ENCODE measurements around the gene TMEM203. TPM values are rescaled to one million over a fixed set of nuclear protein-coding genes. Genes with fewer than 3 reads are reported as not detected.

The TMEM203 gene
- total RNA-seq, 2 experiments from 2014 or later = 34.6 to 36.6 TPM

- ChIA-PET POLR2A (no interaction called here), CTCF (no interaction called here)
- Mint-ChIP-seq H3K4me1 (ENCODE audit: low read depth) (no peaks in the 10 kb centered on the region), H3K9me3 (ENCODE audit: insufficient read depth) (no peaks in the 10 kb centered on the region), H3K36me3 (ENCODE audit: low read depth) (peaks cover 12% of the 10 kb centered on the region), H3K27me3 (ENCODE audit: low read depth) (no peaks in the 10 kb centered on the region), H3K27ac (no peak overlapping the region), H3K4me3 (no peak overlapping the region)
- DNase-seq (no peak), ATAC-seq (no peak)
Observed at GRCh38 chr9:137178939-137179630, 26.4 kb downstream of the TMEM203 start.

- Mint-ChIP-seq H3K36me3 (ENCODE audit: low read depth) (peaks cover 9% of the 10 kb centered on the region), H3K27ac (no peak overlapping the region), H3K4me1 (ENCODE audit: low read depth) (no peaks in the 10 kb centered on the region), H3K9me3 (ENCODE audit: insufficient read depth) (no peaks in the 10 kb centered on the region), H3K4me3 (no peak overlapping the region), H3K27me3 (ENCODE audit: low read depth) (peaks cover 2% of the 10 kb centered on the region)
- DNase-seq (no peak), ATAC-seq (no peak)
- ChIA-PET POLR2A (no interaction called here), CTCF (no interaction called here)
Observed at GRCh38 chr9:137178201-137178938, 27.1 kb downstream of the TMEM203 start.

- peaks cover 11% of the 10 kb centered on the region for H3K27me3 Mint-ChIP-seq (ENCODE audit: low read depth)
- CTCF ChIA-PET = interaction anchor here (0.7 to 2.1 kb wide), 12 partner anchors 11 to 88 kb away, joined by 3 to 11 read pairs (median 3); partner anchors contain the start of genes CYSRT1 and RNF224
- no peak overlapping the region for H3K4me3 Mint-ChIP-seq
- peak; percentile 42 for DNase-seq
- peaks cover 5% of the 10 kb centered on the region for H3K36me3 Mint-ChIP-seq (ENCODE audit: low read depth)
- POLR2A ChIA-PET = interaction anchor here (0.8 to 1.0 kb wide), 2 partner anchors 12 to 47 kb away, joined by 3 to 4 read pairs; no protein-coding TSS in a partner anchor
- no peak overlapping the region for H3K27ac Mint-ChIP-seq
- no peaks in the 10 kb centered on the region for H3K4me1 Mint-ChIP-seq (ENCODE audit: low read depth)
- ATAC-seq = peak; percentile 54
- H3K9me3 Mint-ChIP-seq (ENCODE audit: insufficient read depth) = no peaks in the 10 kb centered on the region
Observed at GRCh38 chr9:137176302-137177182, 28.9 kb downstream of the TMEM203 start.

GRCh38 chr9:137175345-137175961 is 30.0 kb downstream of the TMEM203 start:
- no peak for DNase-seq
- no peak overlapping the region for H3K27ac Mint-ChIP-seq

GRCh38 chr9:137174722-137175293 is 30.6 kb downstream of the TMEM203 start:
- ChIA-PET POLR2A (interaction anchor here (1.0 kb wide), 1 partner anchor 8 kb away, joined by 3 read pairs; no protein-coding TSS in a partner anchor), CTCF (interaction anchor here (1.3 to 2.0 kb wide), 2 partner anchors 13 to 128 kb away, joined by 3 to 5 read pairs; no protein-coding TSS in a partner anchor)
- peaks cover 22% of the 10 kb centered on the region for H3K27me3 Mint-ChIP-seq (ENCODE audit: low read depth)
- peaks cover 5% of the 10 kb centered on the region for H3K36me3 Mint-ChIP-seq (ENCODE audit: low read depth)
- H3K27ac Mint-ChIP-seq = no peak overlapping the region
- ATAC-seq (no peak), DNase-seq (no peak)
- no peaks in the 10 kb centered on the region for H3K9me3 Mint-ChIP-seq (ENCODE audit: insufficient read depth)
- no peak overlapping the region for H3K4me3 Mint-ChIP-seq
- no peaks in the 10 kb centered on the region for H3K4me1 Mint-ChIP-seq (ENCODE audit: low read depth)

More at GRCh38 chr9:137175345-137175961, 30.0 kb downstream of the TMEM203 start:
- ChIA-PET POLR2A (no interaction called here), CTCF (interaction anchor here (1.3 to 2.0 kb wide), 3 partner anchors 12 to 129 kb away, joined by 3 to 5 read pairs (median 3); no protein-coding TSS in a partner anchor)
- no peak for ATAC-seq
- Mint-ChIP-seq H3K36me3 (ENCODE audit: low read depth) (peaks cover 5% of the 10 kb centered on the region), H3K4me3 (no peak overlapping the region), H3K27me3 (ENCODE audit: low read depth) (peaks cover 17% of the 10 kb centered on the region), H3K4me1 (ENCODE audit: low read depth) (no peaks in the 10 kb centered on the region), H3K9me3 (ENCODE audit: insufficient read depth) (no peaks in the 10 kb centered on the region)

GRCh38 chr9:137173796-137174664 is 31.4 kb downstream of the TMEM203 start:
- H3K27me3 Mint-ChIP-seq (ENCODE audit: low read depth) = peaks cover 24% of the 10 kb centered on the region
- peaks cover 5% of the 10 kb centered on the region for H3K36me3 Mint-ChIP-seq (ENCODE audit: low read depth)
- no peaks in the 10 kb centered on the region for H3K4me1 Mint-ChIP-seq (ENCODE audit: low read depth)
- ATAC-seq = no peak
- POLR2A ChIA-PET = interaction anchor here (1.0 kb wide), 1 partner anchor 9 kb away, joined by 3 read pairs; no protein-coding TSS in a partner anchor
- no peak for DNase-seq
- no peak overlapping the region for H3K27ac Mint-ChIP-seq
- H3K4me3 Mint-ChIP-seq = no peak overlapping the region
- CTCF ChIA-PET = no interaction called here
- H3K9me3 Mint-ChIP-seq (ENCODE audit: insufficient read depth) = no peaks in the 10 kb centered on the region

- H3K27ac Mint-ChIP-seq = no peak overlapping the region
- H3K36me3 Mint-ChIP-seq (ENCODE audit: low read depth) = peaks cover 5% of the 10 kb centered on the region
- H3K4me3 Mint-ChIP-seq = no peak overlapping the region
- H3K9me3 Mint-ChIP-seq (ENCODE audit: insufficient read depth) = no peaks in the 10 kb centered on the region
- H3K27me3 Mint-ChIP-seq (ENCODE audit: low read depth) = peaks cover 30% of the 10 kb centered on the region
- ChIA-PET POLR2A (no interaction called here), CTCF (no interaction called here)
- no peak for DNase-seq
- ATAC-seq = no peak
- peaks cover 3% of the 10 kb centered on the region for H3K4me1 Mint-ChIP-seq (ENCODE audit: low read depth)
Observed at GRCh38 chr9:137172901-137173795, 32.3 kb downstream of the TMEM203 start.

GRCh38 chr9:137171149-137171900 is 34.1 kb downstream of the TMEM203 start:
- H3K36me3 Mint-ChIP-seq (ENCODE audit: low read depth) = no peaks in the 10 kb centered on the region
- no peaks in the 10 kb centered on the region for H3K9me3 Mint-ChIP-seq (ENCODE audit: insufficient read depth)
- no peak overlapping the region for H3K4me3 Mint-ChIP-seq
- no peak overlapping the region for H3K27ac Mint-ChIP-seq
- no peak for DNase-seq
- no peak for ATAC-seq
- H3K27me3 Mint-ChIP-seq (ENCODE audit: low read depth) = peaks cover 40% of the 10 kb centered on the region
- POLR2A ChIA-PET = interaction anchor here (0.6 to 0.8 kb wide), 4 partner anchors 16 to 71 kb away, joined by 3 to 4 read pairs (median 3); no protein-coding TSS in a partner anchor
- H3K4me1 Mint-ChIP-seq (ENCODE audit: low read depth) = peaks cover 3% of the 10 kb centered on the region
- CTCF ChIA-PET = no interaction called here

- CTCF ChIA-PET = no interaction called here
- DNase-seq (no peak), ATAC-seq (no peak)
- Mint-ChIP-seq H3K27ac (no peak overlapping the region), H3K9me3 (ENCODE audit: insufficient read depth) (no peaks in the 10 kb centered on the region), H3K4me1 (ENCODE audit: low read depth) (peaks cover 3% of the 10 kb centered on the region), H3K36me3 (ENCODE audit: low read depth) (no peaks in the 10 kb centered on the region), H3K27me3 (ENCODE audit: low read depth) (peaks cover 40% of the 10 kb centered on the region), H3K4me3 (no peak overlapping the region)
- POLR2A ChIA-PET = interaction anchor here (0.6 to 1.0 kb wide), 6 partner anchors 17 to 72 kb away, joined by 3 to 4 read pairs (median 3); no protein-coding TSS in a partner anchor
Observed at GRCh38 chr9:137170486-137171148, 34.8 kb downstream of the TMEM203 start.

All from activated CD8-positive, alpha-beta T cell treated with anti-CD3 and anti-CD28 coated beads, Interleukin-2, amount 10 ng/mL, durations not matched to agents 7 days and 5 days (primary cell).